ENCODE data around the gene MAN1C1. TPM values are rescaled to one million over a fixed set of nuclear protein-coding genes. Genes with fewer than 3 reads are reported as not detected.

MAN1C1 gene
- total and polyA plus RNA-seq, 9 of the 15 experiments (the other 6 are each of a cell fraction or from before 2014, with no cell fraction given), result 0.04 to 0.44 (median 0.10) TPM; not detected in 3

DNA sequence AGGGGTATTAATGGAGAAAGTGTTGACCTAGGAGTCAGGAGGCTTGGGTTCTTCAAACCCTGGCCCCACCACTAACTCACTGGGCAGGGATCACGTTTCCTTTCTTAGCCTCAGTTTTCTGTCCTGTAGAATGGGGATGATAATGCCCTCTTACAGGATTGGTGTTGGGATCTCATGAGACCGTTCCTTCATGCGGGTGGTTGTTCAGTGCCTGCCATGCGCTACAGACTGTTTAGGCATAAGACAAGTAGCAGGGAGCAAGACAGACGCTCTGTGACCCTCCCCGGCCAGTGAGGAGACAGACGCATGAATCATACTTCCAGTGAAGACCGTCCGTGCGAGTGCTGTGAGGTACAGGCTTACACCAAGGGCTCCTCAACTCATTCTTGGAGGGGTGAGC lies 81.7 kb downstream of the MAN1C1 start (continued):
- TF ChIP-seq RBM25 (IDR thresholded peaks at IDR 0.05; ENCODE audit: low read depth, low read length, severe bottlenecking), result peak; percentile 83
- TF ChIP-seq SLC30A9 (CRISPR knock-in tag; IDR thresholded peaks at IDR 0.05), result no peak
- TF ChIP-seq, protein P1, sequence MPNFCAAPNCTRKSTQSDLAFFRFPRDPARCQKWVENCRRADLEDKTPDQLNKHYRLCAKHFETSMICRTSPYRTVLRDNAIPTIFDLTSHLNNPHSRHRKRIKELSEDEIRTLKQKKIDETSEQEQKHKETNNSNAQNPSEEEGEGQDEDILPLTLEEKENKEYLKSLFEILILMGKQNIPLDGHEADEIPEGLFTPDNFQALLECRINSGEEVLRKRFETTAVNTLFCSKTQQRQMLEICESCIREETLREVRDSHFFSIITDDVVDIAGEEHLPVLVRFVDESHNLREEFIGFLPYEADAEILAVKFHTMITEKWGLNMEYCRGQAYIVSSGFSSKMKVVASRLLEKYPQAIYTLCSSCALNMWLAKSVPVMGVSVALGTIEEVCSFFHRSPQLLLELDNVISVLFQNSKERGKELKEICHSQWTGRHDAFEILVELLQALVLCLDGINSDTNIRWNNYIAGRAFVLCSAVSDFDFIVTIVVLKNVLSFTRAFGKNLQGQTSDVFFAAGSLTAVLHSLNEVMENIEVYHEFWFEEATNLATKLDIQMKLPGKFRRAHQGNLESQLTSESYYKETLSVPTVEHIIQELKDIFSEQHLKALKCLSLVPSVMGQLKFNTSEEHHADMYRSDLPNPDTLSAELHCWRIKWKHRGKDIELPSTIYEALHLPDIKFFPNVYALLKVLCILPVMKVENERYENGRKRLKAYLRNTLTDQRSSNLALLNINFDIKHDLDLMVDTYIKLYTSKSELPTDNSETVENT (CRISPR knock-in tag; IDR thresholded peaks at IDR 0.05), result no peak
- TF ChIP-seq, protein P2, sequence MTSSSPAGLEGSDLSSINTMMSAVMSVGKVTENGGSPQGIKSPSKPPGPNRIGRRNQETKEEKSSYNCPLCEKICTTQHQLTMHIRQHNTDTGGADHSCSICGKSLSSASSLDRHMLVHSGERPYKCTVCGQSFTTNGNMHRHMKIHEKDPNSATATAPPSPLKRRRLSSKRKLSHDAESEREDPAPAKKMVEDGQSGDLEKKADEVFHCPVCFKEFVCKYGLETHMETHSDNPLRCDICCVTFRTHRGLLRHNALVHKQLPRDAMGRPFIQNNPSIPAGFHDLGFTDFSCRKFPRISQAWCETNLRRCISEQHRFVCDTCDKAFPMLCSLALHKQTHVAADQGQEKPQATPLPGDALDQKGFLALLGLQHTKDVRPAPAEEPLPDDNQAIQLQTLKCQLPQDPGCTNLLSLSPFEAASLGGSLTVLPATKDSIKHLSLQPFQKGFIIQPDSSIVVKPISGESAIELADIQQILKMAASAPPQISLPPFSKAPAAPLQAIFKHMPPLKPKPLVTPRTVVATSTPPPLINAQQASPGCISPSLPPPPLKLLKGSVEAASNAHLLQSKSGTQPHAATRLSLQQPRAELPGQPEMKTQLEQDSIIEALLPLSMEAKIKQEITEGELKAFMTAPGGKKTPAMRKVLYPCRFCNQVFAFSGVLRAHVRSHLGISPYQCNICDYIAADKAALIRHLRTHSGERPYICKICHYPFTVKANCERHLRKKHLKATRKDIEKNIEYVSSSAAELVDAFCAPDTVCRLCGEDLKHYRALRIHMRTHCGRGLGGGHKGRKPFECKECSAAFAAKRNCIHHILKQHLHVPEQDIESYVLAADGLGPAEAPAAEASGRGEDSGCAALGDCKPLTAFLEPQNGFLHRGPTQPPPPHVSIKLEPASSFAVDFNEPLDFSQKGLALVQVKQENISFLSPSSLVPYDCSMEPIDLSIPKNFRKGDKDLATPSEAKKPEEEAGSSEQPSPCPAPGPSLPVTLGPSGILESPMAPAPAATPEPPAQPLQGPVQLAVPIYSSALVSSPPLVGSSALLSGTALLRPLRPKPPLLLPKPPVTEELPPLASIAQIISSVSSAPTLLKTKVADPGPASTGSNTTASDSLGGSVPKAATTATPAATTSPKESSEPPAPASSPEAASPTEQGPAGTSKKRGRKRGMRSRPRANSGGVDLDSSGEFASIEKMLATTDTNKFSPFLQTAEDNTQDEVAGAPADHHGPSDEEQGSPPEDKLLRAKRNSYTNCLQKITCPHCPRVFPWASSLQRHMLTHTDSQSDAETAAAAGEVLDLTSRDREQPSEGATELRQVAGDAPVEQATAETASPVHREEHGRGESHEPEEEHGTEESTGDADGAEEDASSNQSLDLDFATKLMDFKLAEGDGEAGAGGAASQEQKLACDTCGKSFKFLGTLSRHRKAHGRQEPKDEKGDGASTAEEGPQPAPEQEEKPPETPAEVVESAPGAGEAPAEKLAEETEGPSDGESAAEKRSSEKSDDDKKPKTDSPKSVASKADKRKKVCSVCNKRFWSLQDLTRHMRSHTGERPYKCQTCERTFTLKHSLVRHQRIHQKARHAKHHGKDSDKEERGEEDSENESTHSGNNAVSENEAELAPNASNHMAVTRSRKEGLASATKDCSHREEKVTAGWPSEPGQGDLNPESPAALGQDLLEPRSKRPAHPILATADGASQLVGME (CRISPR knock-in tag; IDR thresholded peaks at IDR 0.05), result no peak
- TF ChIP-seq, protein P3, sequence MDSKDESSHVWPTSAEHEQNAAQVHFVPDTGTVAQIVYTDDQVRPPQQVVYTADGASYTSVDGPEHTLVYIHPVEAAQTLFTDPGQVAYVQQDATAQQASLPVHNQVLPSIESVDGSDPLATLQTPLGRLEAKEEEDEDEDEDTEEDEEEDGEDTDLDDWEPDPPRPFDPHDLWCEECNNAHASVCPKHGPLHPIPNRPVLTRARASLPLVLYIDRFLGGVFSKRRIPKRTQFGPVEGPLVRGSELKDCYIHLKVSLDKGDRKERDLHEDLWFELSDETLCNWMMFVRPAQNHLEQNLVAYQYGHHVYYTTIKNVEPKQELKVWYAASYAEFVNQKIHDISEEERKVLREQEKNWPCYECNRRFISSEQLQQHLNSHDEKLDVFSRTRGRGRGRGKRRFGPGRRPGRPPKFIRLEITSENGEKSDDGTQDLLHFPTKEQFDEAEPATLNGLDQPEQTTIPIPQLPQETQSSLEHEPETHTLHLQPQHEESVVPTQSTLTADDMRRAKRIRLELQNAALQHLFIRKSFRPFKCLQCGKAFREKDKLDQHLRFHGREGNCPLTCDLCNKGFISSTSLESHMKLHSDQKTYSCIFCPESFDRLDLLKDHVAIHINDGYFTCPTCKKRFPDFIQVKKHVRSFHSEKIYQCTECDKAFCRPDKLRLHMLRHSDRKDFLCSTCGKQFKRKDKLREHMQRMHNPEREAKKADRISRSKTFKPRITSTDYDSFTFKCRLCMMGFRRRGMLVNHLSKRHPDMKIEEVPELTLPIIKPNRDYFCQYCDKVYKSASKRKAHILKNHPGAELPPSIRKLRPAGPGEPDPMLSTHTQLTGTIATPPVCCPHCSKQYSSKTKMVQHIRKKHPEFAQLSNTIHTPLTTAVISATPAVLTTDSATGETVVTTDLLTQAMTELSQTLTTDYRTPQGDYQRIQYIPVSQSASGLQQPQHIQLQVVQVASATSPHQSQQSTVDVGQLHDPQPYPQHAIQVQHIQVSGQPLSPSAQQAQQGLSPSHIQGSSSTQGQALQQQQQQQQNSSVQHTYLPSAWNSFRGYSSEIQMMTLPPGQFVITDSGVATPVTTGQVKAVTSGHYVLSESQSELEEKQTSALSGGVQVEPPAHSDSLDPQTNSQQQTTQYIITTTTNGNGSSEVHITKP (IDR thresholded peaks at IDR 0.05; ENCODE audit: partially characterized antibody), result no peak
- TF ChIP-seq BCOR (IDR thresholded peaks at IDR 0.05), result peak; percentile 75
- peak; percentile 93 for TF ChIP-seq ZSCAN32 (CRISPR knock-in tag; IDR thresholded peaks at IDR 0.05)
- no peak for TF ChIP-seq FOXA1 (IDR thresholded peaks at IDR 0.05; ENCODE audit: borderline replicate concordance)
- peak; percentile 50 for TF ChIP-seq CHD4 (IDR thresholded peaks at IDR 0.05; ENCODE audit: insufficient read depth, insufficient replicate concordance, low read depth, low read length, poor library complexity, severe bottlenecking)
- TF ChIP-seq MAFF (IDR thresholded peaks at IDR 0.05; ENCODE audit: low read length), result no peak
- TF ChIP-seq HDAC8 (tag; IDR thresholded peaks at IDR 0.05), result no peak
- no peak for TF ChIP-seq NR1H2 (CRISPR knock-in tag; IDR thresholded peaks at IDR 0.05)
- TF ChIP-seq ZNF175 (CRISPR knock-in tag; IDR thresholded peaks at IDR 0.05; ENCODE audit: low read depth), result no peak
- peak; percentile 4 for TF ChIP-seq MEIS2 (IDR thresholded peaks at IDR 0.05; ENCODE audit: partially characterized antibody)
- TF ChIP-seq HMGN3 (IDR thresholded peaks at IDR 0.05; ENCODE audit: borderline replicate concordance, extremely low read depth, insufficient read length, low read depth, low read length), result no peak
- TF ChIP-seq ZFP36 (IDR thresholded peaks at IDR 0.05; ENCODE audit: low read depth, low read length, partially characterized antibody), result peak; percentile 8
- no peak for TF ChIP-seq HIVEP1 (CRISPR knock-in tag; IDR thresholded peaks at IDR 0.05)
- no peak for TF ChIP-seq DNMT1 (IDR thresholded peaks at IDR 0.05)
